GM19397 (cell line): ENCODE results near the gene CASKIN2.
"Not testable (repeated sequence)": the region's sequence is repeated elsewhere in the genome, so short reads cannot be mapped to it uniquely, and the experiment has no call there.

ENCODE experiments used
- ATAC-seq: cut with Tn5 transposase; IDR thresholded peaks from one replicate; pipeline ENCODE4 v1.9.1; 2021; ENCODE audit warnings: mild to moderate bottlenecking, moderate library complexity; ENCODE audit not compliant: unreplicated experiment

The CASKIN2 gene

DNA sequence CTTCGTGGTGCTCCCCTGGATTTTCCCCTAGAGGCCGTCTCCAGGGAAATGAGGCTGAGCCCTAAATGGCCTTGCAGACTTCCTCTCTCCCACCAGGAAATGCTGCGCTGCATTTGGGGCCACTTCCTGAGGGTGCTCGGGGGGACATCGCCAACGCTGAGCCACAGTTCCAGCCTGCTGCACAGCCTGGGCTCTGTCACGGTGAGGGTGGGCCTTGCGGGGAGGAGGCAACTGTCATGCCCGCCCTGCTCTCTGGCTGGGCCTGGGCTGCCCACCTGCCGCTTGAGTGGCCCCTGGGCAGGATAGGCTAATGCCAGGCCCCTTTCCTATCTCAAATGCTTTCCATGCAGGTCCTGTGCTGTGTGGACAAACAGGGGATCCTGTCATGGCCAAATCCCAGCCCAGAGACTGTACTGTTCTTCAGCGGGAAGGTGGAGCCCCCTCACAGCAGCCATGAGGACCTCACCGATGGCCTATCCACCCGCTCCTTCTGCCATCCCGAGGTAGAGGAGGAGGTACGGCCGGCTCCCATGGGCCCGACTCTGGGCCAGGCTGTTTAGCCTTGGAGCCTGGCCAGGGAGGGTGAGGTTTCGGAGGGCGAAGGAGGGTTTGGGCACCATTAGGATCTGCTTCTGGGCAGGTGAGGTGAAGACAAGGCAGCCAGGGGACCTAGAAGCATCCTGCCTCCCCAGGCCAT is 24.2 kb downstream of the CASKIN2 start:
- ATAC-seq: no peak

DNA sequence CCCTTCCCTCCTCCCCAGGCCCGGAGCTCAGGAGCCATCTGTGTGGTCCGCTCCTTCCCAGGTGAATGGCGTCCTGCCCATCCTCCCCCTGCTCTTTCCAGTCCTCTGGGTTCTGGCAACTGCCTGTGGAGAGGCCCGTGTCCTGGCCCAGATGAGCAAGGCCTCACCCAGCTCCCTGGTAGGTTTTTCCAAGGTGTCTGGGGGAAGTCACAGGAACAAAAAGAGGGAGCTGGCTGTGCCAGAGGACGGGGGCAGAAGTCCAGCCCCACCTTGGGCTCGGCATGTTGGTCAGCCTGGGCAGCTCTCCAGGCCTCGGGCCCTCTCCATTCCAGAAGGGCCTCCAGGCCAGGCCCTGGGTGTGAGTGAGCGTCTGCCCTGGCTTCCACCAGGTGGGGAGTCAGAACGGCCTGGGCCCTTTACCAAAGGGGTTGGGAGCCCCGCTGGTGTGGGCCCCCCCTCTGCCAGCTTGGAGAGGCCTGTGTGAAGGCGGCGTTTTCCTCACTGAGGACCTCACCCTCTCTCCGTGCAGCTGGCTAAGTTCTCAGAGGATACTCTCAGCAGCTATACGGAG is 25.1 kb downstream of the CASKIN2 start:
- no peak for ATAC-seq

DNA sequence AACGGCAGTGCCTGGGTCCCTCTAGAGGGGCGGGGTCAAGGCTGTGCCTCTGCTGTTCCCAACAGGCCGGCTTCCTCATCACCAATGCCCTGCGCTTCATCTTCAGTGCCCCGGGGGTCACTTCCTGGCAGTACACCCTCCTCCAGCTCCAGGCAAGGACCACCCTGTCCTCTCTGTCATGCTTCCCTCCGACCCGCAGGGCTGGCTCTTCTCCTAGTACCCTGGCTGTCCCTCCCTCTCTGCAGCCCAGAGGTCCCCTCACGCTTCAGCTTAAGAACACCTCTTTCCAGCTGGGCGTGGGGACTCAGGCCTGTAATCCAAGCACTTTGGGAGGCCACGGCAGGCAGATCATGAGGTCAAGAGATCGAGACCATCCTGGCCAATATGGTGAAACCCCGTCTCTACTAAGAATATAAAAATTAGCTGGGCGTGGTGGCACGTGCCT is 25.8 kb downstream of the CASKIN2 start:
- no peak for ATAC-seq

DNA sequence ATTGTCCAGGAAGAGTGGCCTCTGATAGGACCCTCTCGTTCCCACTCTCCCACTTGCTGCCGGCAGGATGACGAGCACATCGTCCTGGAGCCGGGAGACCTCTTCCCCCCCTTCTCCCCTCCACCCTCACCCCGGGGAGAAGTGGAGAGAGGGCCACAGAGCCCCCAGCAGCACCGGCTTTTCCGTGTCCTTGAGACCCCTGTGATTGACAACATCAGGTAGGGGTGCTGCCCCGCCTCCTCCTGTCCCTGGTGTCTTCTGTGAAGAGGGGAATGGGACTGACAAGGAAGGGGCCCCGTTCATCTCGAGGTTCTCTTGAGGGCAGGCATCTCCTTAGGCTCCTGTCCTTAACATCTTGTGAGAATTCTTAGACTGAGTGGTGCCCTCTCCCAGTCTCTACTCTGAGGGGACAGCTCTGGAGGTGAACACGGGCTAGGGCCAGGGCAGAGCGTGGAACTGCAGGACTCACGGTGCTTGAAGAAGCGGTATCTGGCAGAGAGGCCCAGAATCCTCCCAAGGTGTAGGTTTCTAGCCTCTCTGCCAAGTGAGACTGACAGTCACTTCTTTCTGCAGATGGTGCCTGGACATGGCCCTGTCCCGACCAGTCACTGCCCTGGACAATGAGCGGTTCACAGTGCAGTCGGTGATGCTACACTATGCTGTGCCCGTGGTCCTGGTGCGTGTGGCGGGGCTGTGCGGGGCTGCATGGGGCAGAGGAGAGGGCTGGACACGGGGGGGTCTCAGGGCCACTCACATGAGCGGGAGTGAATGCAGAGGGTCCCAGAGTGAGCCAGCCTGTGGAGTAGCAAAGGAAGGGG is 26.4 kb downstream of the CASKIN2 start:
- no peak for ATAC-seq

DNA sequence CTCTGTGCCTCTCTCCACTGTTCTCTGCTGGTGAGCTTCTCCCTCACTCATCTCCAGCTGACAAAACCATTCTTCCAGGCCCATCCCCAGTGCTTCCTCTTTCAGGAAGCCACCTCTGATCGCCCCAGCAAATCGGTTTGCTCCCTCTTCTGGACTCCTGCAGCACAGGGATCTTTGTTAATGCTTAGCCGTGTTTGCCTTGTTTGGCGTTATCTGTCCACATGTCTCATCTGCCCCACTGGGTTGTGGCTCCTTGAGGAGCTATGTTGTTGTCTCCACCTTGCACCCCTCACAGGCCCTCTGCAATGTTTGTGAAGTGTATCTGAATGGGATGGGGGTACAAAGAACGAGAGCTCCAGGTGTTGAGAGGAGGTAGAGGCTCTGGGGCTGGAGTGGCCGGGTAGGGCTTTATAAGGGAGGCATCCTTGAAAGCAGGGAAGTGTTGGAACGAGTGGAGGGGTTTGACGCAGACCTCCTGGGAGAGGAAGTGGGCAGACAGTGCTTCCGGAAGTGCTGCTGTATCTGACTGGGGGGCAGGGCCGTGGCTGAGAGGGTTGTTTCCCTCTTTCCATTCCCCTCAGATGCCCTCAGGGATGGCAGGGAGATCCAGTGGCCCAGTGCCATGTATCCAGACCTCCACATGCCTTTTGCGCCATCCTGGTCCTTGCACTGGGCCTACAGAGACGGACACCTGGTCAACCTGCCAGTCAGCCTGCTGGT is 27.8 kb downstream of the CASKIN2 start:
- no peak for ATAC-seq

DNA sequence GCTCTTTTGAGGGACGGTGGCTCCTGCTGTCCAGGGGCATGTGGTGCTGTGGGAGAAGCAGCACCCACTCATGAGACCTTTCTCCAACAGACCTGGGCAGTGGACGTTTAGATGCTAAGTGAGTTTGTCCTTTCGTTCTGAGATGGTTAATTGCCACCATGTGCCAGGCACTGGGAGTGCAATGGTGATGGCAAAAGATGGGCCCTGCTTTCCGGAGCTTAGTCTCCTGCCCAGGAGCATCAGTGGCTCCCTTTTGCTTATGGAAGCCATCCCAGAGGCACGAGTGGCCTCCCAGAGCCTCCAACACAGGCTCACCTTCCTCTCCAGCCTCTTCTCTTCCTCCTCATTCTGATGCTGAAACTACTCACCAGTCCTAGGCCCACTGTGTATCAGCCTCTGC is 28.4 kb downstream of the CASKIN2 start:
- ATAC-seq: no peak

DNA sequence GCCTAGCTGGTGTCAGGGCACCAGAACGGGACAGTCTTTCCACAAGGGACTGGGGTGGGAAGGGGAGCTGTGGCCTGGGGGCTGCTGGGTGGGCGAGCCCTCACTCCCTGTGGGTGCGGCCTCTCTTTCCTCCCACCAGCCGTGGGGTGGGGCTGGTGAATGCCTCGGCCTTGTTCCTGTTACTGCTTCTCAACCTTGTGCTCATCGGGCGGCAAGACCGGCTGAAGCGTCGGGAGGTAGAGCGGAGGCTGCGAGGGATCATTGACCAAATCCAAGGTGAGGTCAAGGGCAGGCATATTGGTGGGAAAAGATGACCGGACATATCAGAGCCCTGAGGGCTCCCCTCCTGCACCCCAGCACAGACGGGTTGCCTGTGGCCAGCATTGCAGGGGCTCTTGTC is 29.2 kb downstream of the CASKIN2 start:
- ATAC-seq: no peak

DNA sequence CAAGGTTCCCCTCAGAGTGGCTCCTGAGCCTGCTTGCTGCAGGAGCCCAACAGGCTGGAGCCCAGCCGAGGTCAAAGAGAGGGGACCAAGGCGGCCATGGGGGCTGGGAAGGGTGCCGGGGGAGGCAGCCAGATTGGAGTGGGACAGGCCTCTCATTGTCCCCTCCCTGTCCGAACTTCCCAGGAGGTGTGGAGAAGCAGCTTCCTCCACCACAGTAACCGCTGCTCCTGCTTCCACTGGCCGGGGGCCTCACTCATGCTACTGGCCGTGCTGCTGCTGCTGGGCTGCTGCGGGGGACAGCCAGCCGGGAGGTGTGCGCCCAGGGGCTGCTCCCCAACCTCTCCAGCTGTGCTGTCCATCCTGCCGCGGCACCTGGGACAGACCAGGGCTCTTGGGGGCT is 29.6 kb downstream of the CASKIN2 start:
- no peak for ATAC-seq

DNA sequence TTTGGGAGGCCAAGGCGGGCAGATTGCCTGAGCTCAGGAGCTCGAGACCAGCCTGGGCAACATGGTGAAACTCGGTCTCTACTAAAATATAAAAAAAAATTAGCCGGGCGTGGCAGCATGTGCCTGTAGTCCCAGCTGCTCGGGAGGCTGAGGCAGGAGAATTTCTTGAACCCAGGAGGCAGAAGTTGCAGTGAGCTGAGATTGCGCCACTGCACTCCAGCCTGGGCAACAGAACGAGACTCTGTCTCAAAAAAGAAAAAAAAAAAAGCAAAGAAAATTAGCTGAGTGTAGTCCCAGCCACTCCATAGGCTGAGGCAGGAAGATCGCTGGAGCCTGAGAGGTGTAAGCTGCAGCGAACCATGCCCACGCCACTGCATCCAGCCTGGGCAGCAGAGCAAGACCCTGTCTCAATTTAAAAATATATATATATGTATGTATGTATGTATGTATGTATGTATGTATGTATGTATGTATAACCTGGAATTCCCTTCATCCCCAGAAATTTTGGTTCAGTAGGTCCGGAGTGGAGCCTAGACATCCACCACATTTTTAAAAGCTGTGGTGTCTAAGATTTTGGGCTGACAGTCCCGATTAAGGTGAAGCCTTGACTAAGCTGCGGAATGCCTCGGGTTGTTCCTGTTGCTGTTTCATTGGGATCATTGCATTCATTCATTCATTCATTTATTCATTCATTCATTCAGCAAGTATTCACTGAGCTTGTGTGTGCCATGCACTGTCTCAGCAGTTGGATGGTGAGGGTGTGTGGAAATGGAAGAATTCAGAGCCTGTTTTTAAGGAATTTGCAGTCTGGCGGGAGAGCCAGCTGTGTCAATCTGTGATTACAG is 33.0 kb downstream of the CASKIN2 start:
- ATAC-seq: no peak

DNA sequence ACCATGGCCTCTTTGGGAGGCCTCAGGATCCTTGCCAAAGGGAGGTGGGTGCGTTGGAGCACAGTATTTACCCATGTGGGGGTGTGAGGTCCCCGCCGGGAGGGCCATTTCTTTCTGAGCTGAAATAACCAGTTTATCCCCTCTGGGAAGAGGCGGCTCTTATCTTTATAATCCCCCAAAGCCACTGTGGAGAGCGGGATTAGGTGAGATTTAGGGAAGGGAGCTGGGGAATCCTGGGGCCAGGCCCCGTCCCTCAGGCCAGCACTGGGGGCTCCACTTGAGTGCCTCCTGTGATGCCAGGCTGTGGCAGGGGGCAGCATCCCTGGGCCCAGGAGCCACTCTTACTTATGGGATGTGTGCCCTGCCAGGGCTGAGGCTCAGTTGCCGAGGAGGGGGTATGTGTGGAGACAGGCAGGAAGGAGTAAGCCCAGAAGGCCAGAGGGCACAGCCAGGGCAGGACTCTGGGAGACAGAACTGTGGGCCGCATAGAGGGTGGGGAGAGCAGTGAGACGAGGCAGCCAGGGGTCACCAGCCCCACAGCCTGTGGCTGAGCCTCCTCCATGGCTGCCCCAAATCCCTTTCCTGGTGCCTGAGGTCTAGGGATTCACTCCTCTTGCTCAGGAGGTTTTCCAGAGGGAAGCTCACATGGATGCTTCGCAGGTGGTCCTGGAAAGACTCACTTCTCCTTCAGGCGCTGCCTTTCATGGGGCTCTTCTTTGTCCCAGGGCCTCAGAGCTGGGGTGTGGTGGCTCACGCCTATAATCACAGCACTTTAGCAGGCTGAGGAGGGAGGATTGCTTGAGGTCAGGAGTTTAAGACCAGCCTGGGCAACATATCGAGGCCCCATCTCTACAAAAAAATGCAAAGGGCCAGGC is 33.9 kb downstream of the CASKIN2 start:
- no peak for ATAC-seq

DNA sequence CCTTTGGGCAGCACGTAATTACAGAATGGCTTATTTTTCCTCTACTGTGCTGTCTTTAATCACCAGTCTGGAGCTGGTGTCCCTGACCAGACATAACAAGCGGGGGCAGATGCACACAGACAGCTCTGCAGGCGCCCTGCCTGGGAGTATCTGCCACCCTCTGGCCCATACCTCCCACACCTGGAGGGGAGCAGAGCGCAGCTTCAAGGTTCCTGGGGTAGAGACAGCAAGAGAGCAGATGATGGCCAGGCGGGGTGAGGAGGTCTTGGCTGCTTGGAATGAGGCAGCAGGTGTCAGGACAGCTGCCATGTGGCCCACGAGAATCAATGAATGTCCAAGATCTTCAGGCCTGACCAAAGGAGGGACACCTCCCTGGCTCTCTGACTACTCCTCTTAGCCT is 35.1 kb downstream of the CASKIN2 start:
- no peak for ATAC-seq

DNA sequence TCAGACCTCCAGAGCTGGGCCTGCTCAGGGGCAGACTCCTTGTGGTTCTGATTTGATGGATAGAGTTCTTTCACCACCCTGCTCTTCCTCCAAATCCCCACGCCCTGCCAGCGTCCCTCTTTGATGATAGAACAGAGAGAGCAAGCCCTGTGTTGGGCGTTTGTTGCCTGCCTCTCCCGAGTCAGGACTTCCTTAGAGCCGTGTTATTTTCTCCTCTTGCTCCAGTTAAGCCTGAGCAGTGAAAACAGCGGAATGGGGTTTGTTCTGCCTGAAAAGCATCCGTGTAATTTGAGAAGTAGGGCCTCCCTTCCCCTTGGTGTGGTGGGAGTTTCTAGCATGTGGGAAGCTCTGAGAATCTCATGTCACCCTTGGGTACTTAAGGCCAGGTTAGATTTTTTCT is 36.8 kb downstream of the CASKIN2 start:
- no peak for ATAC-seq

DNA sequence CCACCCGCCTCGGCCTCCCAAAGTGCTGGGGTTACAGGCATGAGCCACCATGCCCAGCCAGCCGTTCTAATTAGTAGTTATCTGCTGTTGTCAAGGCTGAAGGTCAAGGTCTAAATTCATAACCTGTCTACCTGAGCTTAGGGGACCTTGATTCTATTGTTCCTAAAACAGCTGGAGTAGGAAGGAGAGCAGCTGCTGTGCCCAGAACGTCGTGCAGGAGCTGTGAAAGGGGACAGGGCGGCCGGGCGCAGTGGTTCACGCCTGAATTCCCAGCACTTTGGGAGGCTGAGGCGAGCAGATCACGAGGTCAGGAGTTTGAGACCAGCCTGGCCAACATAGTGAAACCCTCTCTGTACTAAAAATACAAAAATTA is 37.9 kb downstream of the CASKIN2 start:
- ATAC-seq: not testable (repeated sequence)

DNA sequence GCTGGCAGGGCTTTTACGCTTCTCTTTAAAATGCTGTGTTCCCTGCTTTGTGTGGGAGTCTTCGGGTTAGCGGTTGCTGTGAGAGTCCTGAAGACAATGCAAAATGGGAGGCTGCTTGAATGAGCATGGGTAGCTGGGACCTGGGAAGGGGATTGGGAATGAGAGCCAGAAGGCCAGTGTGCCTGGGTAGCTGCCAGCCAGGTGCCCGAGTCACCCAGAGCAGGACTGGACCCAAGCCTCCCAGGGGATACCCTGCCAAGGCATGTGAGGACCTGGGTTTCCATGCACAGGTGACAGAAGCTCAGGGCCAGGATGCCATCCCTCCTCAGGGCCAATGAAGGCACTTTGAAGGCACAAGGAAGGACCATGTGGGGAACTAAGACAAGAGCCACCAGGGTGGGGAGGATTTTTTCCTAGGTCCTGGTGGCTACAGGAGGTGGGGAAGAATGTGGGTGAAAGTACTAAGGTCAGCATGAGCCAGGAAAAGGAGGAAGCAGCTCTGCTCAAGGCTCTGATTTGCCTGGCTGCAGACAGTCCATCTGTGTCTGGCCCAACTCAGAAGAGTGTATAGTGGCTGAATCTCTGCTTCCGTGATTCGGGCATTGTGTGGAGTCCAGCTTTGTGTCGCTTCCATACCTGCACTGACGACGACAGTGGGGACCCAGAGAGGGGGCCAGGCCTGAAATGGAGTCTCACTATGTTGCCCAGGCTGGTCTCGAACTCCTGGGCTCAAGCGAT is 38.4 kb downstream of the CASKIN2 start:
- no peak for ATAC-seq

DNA sequence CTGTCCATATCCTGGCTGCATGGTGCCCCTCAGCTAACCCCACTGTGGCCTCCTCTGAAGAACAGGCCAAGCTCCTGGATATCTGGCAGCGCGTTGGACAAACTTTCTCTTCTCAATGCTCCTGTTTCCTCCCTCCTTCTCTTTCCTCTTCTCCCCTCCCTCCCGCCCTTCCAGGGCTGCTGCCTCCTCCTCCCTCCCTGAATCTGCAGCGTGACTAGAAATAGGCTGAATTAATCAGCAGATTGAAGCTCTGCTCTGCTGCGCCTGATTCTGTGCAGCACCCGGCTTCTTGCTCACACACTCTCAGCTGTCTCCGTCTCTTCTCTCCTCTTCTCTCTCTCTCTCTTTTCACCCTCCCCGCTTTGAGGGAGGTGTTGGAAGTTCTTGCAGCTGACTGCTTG is 39.1 kb downstream of the CASKIN2 start:
- no peak for ATAC-seq

DNA sequence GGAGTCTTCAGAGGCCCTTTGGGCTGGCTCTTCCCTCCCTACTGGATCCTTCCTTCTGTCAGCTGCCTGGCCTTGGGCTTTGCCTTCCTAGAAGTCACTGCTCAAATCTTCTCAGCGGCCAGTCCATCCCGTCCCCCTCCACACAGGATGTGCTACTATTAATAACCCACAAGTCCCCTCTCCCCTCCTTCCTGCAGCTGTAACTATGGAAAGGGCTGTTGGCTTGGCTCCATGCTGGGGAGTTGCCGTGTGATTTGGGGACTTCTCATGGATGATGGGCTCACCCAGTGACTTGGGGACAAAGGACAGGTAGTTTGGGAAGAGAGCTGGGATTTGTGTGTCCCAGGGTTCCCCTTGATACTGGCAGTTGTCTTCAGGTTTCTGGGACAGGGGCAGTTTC is 39.5 kb downstream of the CASKIN2 start:
- no peak for ATAC-seq

DNA sequence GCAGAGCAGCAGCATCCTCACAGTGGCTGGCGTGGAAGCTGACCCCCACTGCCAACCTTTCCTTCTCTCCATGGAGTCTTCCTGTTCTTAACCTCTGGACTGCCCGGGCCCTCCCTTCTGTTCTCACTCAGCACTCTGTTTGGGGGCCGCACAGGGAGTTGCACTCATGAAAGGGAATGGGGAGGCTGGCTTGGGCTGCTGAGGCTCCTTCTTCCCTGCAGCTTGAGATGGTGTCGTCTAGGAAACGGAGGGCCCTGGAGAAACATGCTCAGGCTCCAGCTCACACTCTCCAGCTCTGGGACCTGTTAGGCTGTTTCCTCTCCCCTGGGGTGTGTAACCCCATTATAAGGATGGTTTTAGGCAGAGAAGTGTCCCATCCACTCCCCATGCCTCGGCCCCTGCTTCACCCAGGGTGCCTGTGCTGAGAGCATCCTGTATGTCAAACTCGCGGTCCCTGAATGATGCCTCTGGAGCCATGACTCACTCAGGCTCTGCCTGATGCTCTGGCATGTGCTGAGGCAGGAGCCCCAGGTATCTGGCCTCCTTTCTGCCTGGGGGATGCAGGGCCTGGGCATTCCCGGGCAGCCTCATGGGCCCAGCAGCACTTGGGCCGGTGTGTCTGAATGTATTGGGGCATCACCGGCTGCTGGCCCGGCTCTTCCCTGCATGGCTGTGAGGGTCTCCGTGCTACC is 40.0 kb downstream of the CASKIN2 start:
- no peak for ATAC-seq

DNA sequence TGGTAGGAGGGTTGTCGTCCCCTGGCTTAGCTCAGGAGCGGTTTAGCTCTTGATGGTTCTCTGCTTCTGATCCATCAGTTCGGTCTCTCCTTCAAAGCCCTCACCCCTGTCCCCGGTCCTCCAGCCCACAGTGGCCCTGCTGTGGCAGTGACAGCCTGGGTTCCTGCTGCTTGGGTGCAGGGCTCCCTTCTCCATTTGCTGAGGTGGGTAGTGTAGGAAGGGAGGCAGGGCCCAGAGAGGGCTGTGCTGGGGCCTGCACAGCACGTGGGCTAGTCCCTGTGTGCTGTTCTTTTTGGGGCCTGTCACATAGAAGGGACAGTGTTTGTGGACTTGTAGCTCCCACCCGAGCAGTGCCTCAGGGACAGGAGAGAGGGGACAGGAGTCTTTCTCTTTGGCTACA is 40.6 kb downstream of the CASKIN2 start:
- ATAC-seq: no peak
